Myometrial cell (primary cell): ENCODE measurements around the gene OGA. TPM values are rescaled to one million over a fixed set of nuclear protein-coding genes. Genes with fewer than 3 reads are reported as not detected.

Experiments used
- total RNA-seq: library from RNA; depleted of rRNA; stranded (reverse); fragments of >200 nt; gene quantifications from 2 replicates; pipeline ENCODE4 v1.2.3, GENCODE V29; 2015

OGA gene
- 37.2 and 53.2 TPM in 2 replicates for total RNA-seq

GRCh38 chr10:101818119-101818871 is at the start of gene OGA:
Gene OGA (minus strand): TSS chr10:101818444. CDS start chr10:101818022, 422 bp downstream.

GRCh38 chr10:101843032-101844021 is 25.1 kb upstream of the OGA start, which contains the start of gene KCNIP2:
Gene KCNIP2 (minus strand): TSS chr10:101843800. CDS start chr10:101843568, 232 bp downstream.

GRCh38 chr10:101782811-101783735 is 35.2 kb downstream of the OGA start, which contains the start of gene NPM3:
Gene NPM3 (minus strand): TSS chr10:101783446. CDS start chr10:101783390, 56 bp downstream.

GRCh38 chr10:101775273-101776160 is 42.7 kb downstream of the OGA start, which contains the start of gene FGF8:
Gene FGF8 (minus strand): TSS chr10:101776114. CDS start chr10:101775900, 214 bp downstream.

Other genes with a start within 250 kb of the OGA start
- 24.5 and 25.5 TPM in 2 replicates for gene POLL, start 230.2 kb downstream of the OGA start, total RNA-seq
- 85.2 and 98.0 TPM in 2 replicates for gene DPCD, start 230.1 kb downstream of the OGA start, total RNA-seq
- gene FBXW4, start 123.3 kb downstream of the OGA start, total RNA-seq, result 13.8 and 15.8 TPM in 2 replicates
- not detected in 2 replicates for gene FGF8, start 42.3 kb downstream of the OGA start, total RNA-seq
- 159 and 178 TPM in 2 replicates for gene NPM3, start 35.0 kb downstream of the OGA start, total RNA-seq
- 0.18 TPM in 1 of 2 replicates, not detected in the other for gene KCNIP2, start 25.4 kb upstream of the OGA start, total RNA-seq
- gene ARMH3, start 237.7 kb upstream of the OGA start, total RNA-seq, result 8.2 and 10.7 TPM in 2 replicates
- gene HPS6, start 246.9 kb upstream of the OGA start, total RNA-seq, result 32.0 and 36.5 TPM in 2 replicates